Activated naive CD8-positive, alpha-beta T cell (primary cell): ENCODE data around the gene ATP6V0A4.
A peak's percentile ranks its signal among the peaks of the same experiment; 100 is the strongest.
"Not testable (repeated sequence)": the region's sequence is repeated elsewhere in the genome, so short reads cannot be mapped to it uniquely, and the experiment has no call there.

Experiments
- H3K27ac Mint-ChIP-seq: one replicate; pipeline ENCODE4 v1.8.0; 2021; ENCODE audit warnings: mixed read lengths
- H3K27me3 Mint-ChIP-seq: one replicate; pipeline ENCODE4 v1.8.0; 2021; ENCODE audit warnings: mixed read lengths
- H3K36me3 Mint-ChIP-seq: one replicate; pipeline ENCODE4 v1.8.0; 2021; ENCODE audit warnings: mixed read lengths
- H3K4me1 Mint-ChIP-seq: one replicate; pipeline ENCODE4 v1.8.0; 2021; ENCODE audit warnings: low read depth, mixed read lengths
- H3K4me3 Mint-ChIP-seq: one replicate; pipeline ENCODE4 v1.8.0; 2021; ENCODE audit warnings: mild to moderate bottlenecking, mixed read lengths
- H3K9me3 Mint-ChIP-seq: one replicate; pipeline ENCODE4 v1.8.0; 2021; ENCODE audit warnings: low read depth, mixed read lengths

The ATP6V0A4 gene

GRCh38 chr7:138748666-138749065, 49.3 kb downstream of the ATP6V0A4 start:
- Mint-ChIP-seq H3K9me3 (no peaks in the 10 kb centered on the region), H3K36me3 (no peaks in the 10 kb centered on the region), H3K27ac (no peak overlapping the region), H3K27me3 (no peaks in the 10 kb centered on the region), H3K4me3 (no peak overlapping the region), H3K4me1 (peaks cover 57% of the 10 kb centered on the region)

DNA sequence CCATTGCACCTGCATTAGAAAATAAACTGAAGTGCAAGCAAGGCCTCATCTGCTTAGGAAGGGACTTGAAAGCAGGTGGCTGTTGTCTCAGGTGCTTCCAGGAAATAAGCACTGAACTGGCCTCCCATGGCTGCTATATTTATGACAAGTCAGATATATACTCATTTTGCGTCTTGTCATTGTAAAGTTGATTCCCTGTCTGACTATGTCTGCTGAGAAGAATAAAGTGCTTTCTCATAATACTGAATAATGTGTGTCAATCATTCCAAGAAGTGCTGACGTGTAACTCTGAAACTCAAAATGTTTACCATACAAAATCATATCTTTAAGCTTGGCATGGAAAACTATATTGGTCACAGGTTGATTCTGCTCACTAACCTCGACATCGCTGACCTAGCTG, 51.9 kb downstream of the ATP6V0A4 start:
- Mint-ChIP-seq H3K27me3 (no peaks in the 10 kb centered on the region), H3K4me1 (peaks cover 31% of the 10 kb centered on the region), H3K36me3 (no peaks in the 10 kb centered on the region), H3K27ac (peak overlapping the region; percentile 3), H3K9me3 (no peaks in the 10 kb centered on the region), H3K4me3 (no peak overlapping the region)

GRCh38 chr7:138745189-138745588, 52.8 kb downstream of the ATP6V0A4 start:
- Mint-ChIP-seq H3K9me3 (no peaks in the 10 kb centered on the region), H3K27me3 (no peaks in the 10 kb centered on the region), H3K27ac (peak overlapping the region; percentile 70), H3K4me3 (no peak overlapping the region), H3K36me3 (no peaks in the 10 kb centered on the region), H3K4me1 (peaks cover 23% of the 10 kb centered on the region)

- no peak overlapping the region for H3K27ac Mint-ChIP-seq
- no peaks in the 10 kb centered on the region for H3K36me3 Mint-ChIP-seq
- no peaks in the 10 kb centered on the region for H3K9me3 Mint-ChIP-seq
- no peak overlapping the region for H3K4me3 Mint-ChIP-seq
- peaks cover 11% of the 10 kb centered on the region for H3K4me1 Mint-ChIP-seq
- no peaks in the 10 kb centered on the region for H3K27me3 Mint-ChIP-seq
These were observed 56.6 kb downstream of the ATP6V0A4 start for GRCh38 chr7:138741453-138741735.

- Mint-ChIP-seq H3K9me3 (no peaks in the 10 kb centered on the region), H3K27ac (no peak overlapping the region), H3K4me1 (peaks cover 3% of the 10 kb centered on the region), H3K36me3 (no peaks in the 10 kb centered on the region), H3K27me3 (no peaks in the 10 kb centered on the region), H3K4me3 (no peak overlapping the region)
These were observed 58.1 kb downstream of the ATP6V0A4 start for GRCh38 chr7:138739859-138740258.

GRCh38 chr7:138738551-138739335, 59.3 kb downstream of the ATP6V0A4 start:
- no peaks in the 10 kb centered on the region for H3K27me3 Mint-ChIP-seq
- H3K36me3 Mint-ChIP-seq, result no peaks in the 10 kb centered on the region
- no peak overlapping the region for H3K4me3 Mint-ChIP-seq
- H3K4me1 Mint-ChIP-seq, result peaks cover 3% of the 10 kb centered on the region
- H3K27ac Mint-ChIP-seq, result no peak overlapping the region
- no peaks in the 10 kb centered on the region for H3K9me3 Mint-ChIP-seq

GRCh38 chr7:138738114-138738513, 59.9 kb downstream of the ATP6V0A4 start:
- H3K4me1 Mint-ChIP-seq, result peaks cover 3% of the 10 kb centered on the region
- no peaks in the 10 kb centered on the region for H3K9me3 Mint-ChIP-seq
- no peak overlapping the region for H3K4me3 Mint-ChIP-seq
- H3K36me3 Mint-ChIP-seq, result no peaks in the 10 kb centered on the region
- peaks cover 1% of the 10 kb centered on the region for H3K27me3 Mint-ChIP-seq
- no peak overlapping the region for H3K27ac Mint-ChIP-seq

GRCh38 chr7:138735399-138735798, 62.6 kb downstream of the ATP6V0A4 start:
- no peak overlapping the region for H3K4me3 Mint-ChIP-seq
- no peaks in the 10 kb centered on the region for H3K9me3 Mint-ChIP-seq
- no peaks in the 10 kb centered on the region for H3K36me3 Mint-ChIP-seq
- H3K27me3 Mint-ChIP-seq, result peaks cover 1% of the 10 kb centered on the region
- peaks cover 3% of the 10 kb centered on the region for H3K4me1 Mint-ChIP-seq
- H3K27ac Mint-ChIP-seq, result no peak overlapping the region

DNA sequence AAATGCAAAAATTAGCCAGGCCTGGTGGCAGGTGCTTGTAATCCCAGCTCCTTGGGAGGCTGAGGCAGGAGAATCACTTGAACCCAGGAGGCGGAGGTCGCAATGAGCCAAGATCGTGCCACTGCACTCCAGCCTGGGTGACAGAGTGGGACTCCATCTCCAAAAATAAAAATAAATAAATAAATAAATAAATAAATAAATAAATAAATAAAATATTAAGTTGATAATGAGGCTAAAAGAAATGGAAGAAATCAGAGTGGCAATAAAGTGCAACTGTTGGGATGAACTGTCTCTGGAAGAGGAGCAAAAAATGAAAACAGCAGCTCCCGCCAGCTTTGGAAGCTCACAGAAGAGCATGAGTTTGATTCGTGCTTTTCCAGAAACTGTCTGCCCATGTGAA, 66.3 kb downstream of the ATP6V0A4 start:
- H3K36me3 Mint-ChIP-seq, H3K4me1 Mint-ChIP-seq, H3K27me3 Mint-ChIP-seq, H3K9me3 Mint-ChIP-seq, H3K27ac Mint-ChIP-seq, H3K4me3 Mint-ChIP-seq: not testable (repeated sequence)

DNA sequence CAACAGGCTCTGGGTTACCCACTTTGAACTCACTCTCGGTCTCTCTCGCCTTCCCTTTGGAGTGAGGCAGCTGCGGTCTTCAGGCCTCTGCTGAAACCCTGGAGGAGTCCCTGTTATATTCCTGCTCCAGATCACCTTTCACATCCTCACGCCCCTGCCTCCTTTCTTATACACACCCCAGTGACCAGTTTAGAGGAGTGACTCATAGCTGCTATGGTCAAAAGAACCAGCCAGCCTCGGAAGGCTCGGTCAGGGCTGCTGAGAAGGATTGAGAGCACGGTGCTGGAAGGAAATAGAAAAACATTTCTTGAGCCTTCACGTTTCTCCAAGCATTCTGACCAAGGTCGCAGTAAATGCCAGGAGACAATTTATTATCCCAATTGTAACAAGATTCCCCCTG, 68.6 kb downstream of the ATP6V0A4 start:
- H3K9me3 Mint-ChIP-seq, result no peaks in the 10 kb centered on the region
- no peaks in the 10 kb centered on the region for H3K4me1 Mint-ChIP-seq
- no peaks in the 10 kb centered on the region for H3K36me3 Mint-ChIP-seq

GRCh38 chr7:138727336-138728099, 70.5 kb downstream of the ATP6V0A4 start:
- Mint-ChIP-seq H3K9me3 (no peaks in the 10 kb centered on the region), H3K4me1 (no peaks in the 10 kb centered on the region), H3K36me3 (no peaks in the 10 kb centered on the region), H3K27me3 (no peaks in the 10 kb centered on the region), H3K4me3 (no peak overlapping the region), H3K27ac (no peak overlapping the region)

More for the DNA sequence above, 68.6 kb downstream of the ATP6V0A4 start:
- H3K4me3 Mint-ChIP-seq, result no peak overlapping the region
- H3K27ac Mint-ChIP-seq, result no peak overlapping the region
- H3K27me3 Mint-ChIP-seq, result peaks cover 1% of the 10 kb centered on the region

- Mint-ChIP-seq H3K27ac (no peak overlapping the region), H3K4me3 (no peak overlapping the region), H3K9me3 (no peaks in the 10 kb centered on the region), H3K4me1 (no peaks in the 10 kb centered on the region), H3K36me3 (no peaks in the 10 kb centered on the region), H3K27me3 (no peaks in the 10 kb centered on the region)
These were observed 71.7 kb downstream of the ATP6V0A4 start for GRCh38 chr7:138726288-138726687.

GRCh38 chr7:138720286-138720685, 77.7 kb downstream of the ATP6V0A4 start:
- no peaks in the 10 kb centered on the region for H3K36me3 Mint-ChIP-seq

GRCh38 chr7:138716889-138717288, 81.1 kb downstream of the ATP6V0A4 start:
- Mint-ChIP-seq H3K4me1 (peaks cover 17% of the 10 kb centered on the region), H3K36me3 (no peaks in the 10 kb centered on the region), H3K27ac (peak overlapping the region; percentile 43), H3K27me3 (no peaks in the 10 kb centered on the region), H3K4me3 (peak overlapping the region; percentile 61), H3K9me3 (no peaks in the 10 kb centered on the region)

More at GRCh38 chr7:138720286-138720685, 77.7 kb downstream of the ATP6V0A4 start:
- Mint-ChIP-seq H3K27me3 (no peaks in the 10 kb centered on the region), H3K4me1 (peaks cover 11% of the 10 kb centered on the region), H3K9me3 (no peaks in the 10 kb centered on the region), H3K27ac (no peak overlapping the region), H3K4me3 (no peak overlapping the region)

- H3K36me3 Mint-ChIP-seq, result no peaks in the 10 kb centered on the region
- peaks cover 17% of the 10 kb centered on the region for H3K4me1 Mint-ChIP-seq
- no peak overlapping the region for H3K4me3 Mint-ChIP-seq
- H3K9me3 Mint-ChIP-seq, result no peaks in the 10 kb centered on the region
- H3K27me3 Mint-ChIP-seq, result no peaks in the 10 kb centered on the region
- H3K27ac Mint-ChIP-seq, result no peak overlapping the region
These were observed 84.8 kb downstream of the ATP6V0A4 start for GRCh38 chr7:138713191-138713590.

GRCh38 chr7:138712652-138713051, 85.3 kb downstream of the ATP6V0A4 start:
- no peaks in the 10 kb centered on the region for H3K36me3 Mint-ChIP-seq
- no peaks in the 10 kb centered on the region for H3K27me3 Mint-ChIP-seq
- no peak overlapping the region for H3K27ac Mint-ChIP-seq
- H3K9me3 Mint-ChIP-seq, result no peaks in the 10 kb centered on the region
- no peak overlapping the region for H3K4me3 Mint-ChIP-seq
- peaks cover 11% of the 10 kb centered on the region for H3K4me1 Mint-ChIP-seq
